GM18519 (cell line): ENCODE results near the gene HOXB4.

Experiments
- ATAC-seq: cut with Tn5 transposase; IDR thresholded peaks from one replicate; pipeline ENCODE4 v1.9.1; 2021; ENCODE audit warnings: mild to moderate bottlenecking, moderate library complexity; ENCODE audit not compliant: unreplicated experiment, low FRiP score

HOXB4 gene

DNA sequence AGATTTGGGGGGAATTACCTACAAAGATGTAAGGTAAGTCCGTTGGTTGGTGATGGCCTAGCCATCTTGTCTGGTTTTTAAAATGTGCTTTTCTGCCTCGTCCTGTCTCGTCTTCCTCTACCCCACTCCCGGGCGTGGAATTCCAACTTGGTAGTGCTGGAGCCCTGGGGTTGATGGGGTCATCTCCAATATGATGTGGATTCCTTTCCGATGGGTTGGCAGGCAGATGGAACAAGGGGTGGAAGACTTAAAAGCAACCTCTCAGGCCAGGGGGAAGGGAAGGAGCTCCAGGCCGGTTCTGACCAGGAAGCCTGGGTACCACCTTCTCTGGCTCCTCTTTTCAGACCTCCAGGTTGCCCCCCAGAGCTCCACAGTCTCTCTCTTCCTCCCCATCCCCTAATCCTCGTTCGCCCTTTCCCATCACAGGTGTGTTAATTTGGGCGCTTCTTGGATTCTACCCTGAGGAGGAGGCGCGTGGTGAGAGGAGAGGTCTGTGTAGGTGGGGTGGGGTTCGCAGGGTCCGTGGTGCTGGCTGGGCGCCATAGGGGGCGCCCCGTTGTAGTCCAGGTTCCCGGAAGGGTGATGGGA lies 28.1 kb downstream of the HOXB4 start:
- no peak for ATAC-seq

DNA sequence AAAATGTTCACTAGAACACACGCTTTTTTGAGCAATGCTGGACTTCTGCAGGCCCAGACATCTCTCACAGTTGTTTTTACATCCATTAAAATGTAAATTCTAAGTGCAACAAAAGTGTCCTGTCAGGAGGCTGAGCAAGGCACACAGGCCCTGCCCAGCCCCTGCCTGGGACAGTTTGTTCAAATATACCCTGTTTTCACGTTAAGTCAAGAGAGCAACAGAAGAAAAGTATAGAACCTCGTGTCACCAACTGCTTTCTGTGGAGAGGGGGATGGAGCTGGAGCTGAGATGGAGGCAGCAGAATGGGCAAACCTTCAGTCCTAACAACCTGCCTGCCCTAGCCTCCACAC lies 28.9 kb downstream of the HOXB4 start:
- ATAC-seq: no peak

DNA sequence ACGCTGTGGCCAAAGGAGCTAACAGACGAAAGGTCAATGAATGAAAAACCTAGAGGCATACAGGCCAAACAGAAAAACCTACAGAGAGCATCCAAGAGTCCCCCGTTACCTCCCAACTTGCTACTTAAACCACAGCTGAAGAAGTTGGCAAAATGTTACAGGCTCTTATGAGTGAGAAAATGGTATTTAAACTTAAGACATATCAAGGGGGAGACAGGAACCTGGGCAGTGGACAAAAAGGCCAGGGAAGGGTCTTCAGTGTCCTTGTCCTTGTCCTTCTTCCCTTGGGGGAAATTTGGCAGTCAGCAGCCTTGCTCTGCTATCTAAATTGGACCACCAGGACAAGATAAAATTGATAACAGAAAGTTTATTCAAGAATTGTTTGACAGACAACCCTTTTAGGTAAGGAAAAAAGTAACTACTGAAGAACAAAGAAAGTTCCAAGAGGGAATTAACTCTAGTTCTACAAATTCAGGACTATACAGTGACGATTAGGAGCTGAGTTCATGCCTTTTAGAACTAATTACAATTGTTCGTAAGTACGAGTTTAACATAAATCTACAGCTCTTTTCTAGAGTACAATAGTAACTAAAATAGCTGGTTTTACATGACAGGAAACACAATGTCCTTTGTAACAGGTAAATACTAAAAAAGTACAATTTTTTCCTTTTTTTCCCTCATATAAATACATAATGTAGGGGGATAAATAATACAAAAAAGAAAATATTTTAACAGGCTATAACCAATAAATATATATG lies 29.4 kb downstream of the HOXB4 start:
- ATAC-seq: no peak

DNA sequence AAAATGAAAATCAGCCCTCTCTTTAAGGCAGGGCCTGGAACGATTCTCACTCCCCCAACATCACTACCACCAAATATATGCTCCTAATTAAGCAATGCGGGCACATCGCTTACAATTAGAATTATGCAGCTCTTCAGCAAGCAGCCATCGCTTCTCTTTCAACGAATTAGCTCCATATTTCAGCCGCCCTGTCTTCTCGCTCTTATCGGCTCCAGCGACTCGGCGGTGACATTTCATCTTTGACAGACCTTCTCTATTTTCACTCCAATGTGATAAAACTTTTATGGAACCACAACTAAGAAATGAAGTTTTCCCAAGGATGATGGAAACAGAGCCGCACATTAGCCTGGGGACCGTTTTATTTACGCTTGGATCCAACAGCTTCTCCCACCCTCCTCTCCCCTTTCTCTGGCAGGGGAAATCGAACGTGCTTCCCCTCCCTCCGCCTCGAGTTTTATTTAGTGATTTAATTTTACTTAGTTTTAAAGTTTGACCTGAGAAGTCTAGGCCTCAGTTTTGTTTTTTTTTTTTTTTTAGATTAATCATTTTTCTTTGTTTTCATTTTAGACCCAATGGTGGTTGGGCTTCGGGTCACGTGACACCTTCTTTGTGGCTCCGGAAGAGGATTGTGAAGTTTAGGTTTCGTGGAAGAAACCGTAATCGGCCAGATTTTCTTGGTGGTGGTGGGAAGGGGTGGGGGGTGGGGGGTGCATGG lies 30.2 kb downstream of the HOXB4 start:
- no peak for ATAC-seq

DNA sequence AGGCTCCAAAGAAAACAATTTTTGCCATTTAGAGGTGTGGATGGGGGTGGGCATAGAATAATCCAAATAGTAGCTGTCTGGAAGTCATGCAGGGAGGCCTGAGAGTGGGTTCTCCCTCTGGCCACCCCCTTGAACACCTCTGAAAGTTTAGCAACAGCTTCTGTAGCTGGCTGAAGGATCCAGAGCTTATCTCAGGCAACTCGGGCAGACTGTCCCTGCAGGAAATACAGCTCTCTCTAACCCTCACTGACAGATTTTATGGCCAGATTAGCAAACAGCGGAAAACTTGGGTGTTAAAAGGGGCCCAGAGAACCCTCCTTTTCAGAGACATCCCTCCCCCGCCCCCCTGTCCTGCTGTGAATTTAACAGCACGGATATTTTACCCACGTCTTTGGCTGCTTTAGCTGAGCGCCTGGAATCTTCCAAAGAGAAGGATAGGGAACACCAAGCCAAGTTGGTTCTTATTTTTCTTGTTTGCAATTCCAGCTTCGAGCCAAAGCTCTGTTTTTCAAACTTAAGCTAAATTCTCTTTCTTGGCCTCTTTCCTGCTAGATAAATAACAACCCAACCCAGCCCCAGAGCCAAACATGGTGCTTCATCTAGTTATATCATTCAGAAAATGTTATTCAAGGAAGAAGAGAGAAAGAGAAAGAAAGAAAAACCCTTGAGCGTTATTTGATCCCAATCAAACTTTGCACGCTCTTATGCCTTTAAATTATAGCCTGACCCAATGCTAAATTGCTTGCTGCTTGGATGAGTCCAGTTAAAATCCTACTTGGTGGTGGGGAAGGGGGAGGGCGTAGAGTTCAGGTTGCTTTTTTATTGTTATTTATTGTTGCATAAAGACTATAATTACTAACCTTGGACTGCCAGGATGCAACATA lies 31.0 kb downstream of the HOXB4 start:
- no peak for ATAC-seq

DNA sequence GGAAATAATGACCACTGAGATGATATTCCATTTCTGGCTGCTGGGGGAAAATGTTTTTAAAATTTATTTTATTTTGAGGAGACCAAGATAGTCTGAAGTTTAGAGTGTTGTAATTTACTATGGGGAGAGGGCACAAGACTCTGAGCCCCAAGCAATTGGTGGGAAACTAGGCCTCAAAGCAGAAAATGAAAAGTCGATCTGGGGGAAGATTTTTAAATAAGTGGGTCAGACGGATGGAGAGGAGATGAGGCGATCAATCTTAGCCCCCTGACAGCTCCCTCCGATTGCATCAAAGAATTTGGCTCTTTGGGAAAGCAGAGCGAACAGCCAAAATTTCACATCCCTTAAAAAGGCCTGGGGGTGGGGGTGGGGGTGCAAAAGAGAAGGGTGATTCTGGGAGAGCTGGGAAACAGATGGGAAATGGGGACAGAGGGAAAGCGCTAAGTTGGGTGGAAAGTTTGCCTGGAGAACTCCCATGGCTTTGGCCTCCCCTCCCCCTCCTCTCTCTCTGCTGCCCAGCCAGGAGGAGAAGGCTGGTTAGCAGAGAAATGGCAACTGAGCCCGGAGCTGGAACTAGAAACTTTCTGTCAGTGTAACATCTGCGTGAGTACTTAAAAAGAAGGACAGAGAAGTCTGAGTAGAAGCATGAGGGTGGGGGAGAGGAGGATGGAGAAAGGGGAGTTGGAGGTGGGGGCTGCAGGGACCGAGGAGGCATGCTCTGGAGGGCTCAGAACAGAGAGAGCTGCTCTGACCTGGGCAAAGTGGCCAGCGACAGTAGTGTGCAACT lies 31.8 kb downstream of the HOXB4 start:
- ATAC-seq: no peak

DNA sequence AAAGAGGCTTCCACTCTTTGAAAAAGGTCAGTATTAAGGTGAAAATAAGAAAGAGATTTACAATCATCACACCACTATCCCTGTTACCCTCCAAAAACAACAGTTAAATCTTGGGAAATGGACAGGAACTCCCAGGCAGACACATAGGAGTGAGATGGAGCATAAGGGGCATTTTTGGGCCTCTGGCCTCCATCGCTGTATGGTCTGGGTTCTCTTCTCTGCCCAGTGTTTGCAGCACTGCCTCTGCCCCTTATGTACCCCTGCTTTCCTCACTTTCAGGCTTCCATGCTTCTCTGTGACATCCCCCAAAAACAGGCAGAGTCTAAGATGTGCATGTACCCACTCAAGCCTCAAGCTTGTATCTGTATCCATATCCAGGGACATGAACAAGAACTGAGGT lies 32.6 kb downstream of the HOXB4 start:
- ATAC-seq: no peak

DNA sequence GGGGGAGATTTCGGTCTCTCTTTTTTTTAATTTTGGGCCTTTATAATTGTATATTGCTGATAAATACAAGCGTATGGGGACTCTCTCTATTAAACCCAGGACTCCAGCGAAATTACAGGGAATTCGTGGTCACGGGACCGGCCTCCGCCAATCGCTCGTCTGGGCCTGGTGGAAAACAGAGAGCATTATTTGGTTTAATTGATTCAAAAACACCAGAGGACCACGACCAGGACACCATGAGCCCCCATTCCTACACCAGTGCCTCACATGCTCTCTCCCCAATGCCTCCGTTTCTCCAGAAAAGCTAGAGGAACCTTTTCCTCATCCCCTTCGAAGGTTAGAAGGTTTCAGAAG lies 33.2 kb downstream of the HOXB4 start, which contains the start of gene HOXB2:
TSS of gene HOXB2 (minus strand) at position 88 of the 354 bp plus-strand sequence. CDS start 198 bp downstream, outside the sequence.
- ATAC-seq: no peak

DNA sequence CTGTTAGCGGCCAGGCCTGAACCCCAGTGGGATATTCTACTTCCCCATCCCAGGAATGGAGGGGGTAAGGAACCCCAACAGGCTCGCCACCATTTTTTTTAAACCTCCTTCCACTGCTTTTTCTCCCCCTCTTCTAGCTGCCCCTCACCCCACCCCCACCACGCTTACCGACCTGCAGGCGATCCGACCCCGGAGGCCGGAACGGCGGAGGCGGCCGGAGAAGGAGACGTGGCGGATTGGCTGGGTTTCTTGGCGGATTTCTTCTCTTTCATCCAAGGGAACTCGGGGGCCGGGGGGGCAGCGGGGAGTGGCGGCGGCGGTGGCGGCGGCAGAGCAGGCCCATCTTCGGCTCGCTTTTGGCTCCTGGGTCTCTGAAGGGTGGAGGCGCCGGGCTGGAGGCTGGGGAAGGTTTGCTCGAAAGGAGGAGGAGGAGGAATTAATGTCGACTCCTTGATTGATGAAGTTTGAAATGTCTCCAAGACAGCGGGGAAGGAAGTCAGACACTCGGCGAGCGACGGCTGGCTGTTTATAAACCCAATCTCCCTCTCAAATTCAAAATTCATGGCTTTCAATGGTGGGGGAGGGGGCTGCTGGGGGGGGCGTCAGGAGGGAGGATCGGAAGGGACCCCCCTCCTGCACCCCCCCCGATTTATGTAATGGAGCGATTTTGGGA lies 33.7 kb downstream of the HOXB4 start:
- no peak for ATAC-seq

DNA sequence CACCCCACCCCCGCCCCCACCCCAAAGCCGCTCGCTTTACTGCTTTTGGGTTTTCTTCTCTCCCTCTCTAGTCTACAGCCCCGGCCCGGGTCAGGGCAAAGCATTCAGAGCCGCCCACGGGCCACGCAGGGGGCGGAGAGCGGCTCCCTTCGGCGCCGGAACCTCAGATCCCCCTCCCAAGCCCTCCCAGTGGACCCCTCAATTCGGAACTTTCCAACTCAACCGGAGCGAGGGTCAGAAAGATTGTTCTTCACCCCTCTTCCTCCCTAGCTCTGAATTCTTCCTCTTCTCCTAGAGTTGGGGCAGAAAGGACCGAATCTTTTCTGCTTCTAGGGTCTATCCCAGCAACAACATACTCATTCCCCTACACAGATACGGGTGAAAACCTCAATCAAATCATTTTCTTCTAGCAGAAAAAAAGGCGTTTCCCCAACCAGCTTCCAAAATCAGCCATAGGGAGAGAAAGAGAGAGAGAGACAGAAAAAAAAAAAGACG lies 34.2 kb downstream of the HOXB4 start:
- no peak for ATAC-seq

DNA sequence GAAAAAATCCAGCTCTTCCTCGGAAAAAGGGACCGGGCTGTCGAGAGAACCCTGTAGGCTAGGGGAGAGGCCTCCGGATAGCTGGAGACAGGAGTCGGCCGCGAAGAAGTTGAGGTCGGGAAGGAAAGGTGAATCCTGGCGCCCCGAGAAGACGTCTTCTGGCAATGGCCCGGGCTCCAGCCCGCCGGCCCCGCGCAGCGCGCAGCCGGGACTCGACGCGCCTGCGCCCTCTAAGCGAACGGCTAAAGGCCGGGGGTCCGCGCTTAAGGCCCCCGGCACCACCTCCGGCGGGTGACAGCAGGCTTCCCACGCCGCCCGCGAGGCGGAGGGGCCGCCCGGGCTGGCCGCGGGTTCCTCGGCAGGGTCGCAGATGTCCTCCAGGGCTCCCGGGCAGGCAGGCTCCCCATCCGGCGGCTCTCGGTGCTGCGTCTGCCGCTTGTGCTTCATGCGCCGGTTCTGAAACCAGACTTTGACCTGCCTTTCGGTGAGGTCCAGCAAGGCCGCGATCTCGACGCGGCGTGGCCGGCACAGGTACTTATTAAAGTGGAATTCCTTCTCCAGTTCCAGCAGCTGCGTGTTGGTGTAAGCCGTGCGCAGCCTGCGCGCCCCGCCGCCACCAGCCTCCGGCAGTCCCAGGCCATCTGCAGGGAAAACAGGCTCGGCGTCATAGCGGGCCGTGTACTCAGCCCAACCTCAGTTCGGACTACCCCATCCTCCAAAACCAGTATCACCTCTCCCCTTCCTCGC lies 34.9 kb downstream of the HOXB4 start:
- no peak for ATAC-seq

DNA sequence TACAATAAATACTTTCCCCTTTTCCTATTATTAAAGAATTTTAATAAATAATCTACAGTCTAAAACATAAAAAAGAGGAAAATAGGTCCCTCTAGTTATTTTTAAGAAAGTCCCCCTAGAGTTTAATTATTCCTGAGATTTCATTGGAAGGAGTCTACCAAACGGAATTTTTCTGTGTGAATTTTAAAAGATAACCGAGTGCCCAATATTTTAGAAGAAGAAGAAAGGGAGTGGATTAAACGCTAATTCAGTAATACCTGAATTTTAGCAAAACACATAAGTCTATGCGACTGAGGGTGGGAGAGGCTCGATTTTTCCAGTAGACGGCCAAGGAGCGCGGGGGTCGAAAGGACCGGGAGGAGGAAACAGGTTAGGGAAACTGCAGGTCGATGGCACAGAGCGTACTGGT lies 35.4 kb downstream of the HOXB4 start:
- no peak for ATAC-seq

DNA sequence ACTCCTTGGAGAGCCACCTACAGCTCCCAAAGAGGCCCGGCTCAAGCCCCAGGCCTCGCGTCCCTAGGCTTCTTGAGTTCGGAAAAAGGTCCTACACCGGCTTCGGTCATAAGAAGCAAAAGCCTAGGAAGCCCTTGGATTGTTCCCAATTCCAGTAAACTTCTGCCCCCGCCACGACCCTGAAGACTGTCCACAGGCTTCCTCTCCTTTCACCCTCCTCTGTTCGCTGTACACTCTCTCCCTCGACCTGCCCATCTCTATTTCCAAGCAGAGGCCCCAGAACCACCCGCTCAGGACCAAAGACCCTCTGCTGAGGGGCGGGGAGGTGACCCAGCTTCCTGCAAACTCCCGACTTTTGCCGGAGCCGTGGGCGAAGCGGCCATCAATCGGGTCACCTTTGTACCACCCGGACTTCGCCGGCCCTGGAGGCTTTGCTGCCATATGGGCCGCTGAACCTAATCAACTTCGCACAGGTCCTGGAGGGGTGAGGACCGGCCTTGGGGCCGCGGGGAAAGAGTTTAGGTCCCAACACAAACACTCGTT lies 36.0 kb downstream of the HOXB4 start:
- ATAC-seq: no peak

DNA sequence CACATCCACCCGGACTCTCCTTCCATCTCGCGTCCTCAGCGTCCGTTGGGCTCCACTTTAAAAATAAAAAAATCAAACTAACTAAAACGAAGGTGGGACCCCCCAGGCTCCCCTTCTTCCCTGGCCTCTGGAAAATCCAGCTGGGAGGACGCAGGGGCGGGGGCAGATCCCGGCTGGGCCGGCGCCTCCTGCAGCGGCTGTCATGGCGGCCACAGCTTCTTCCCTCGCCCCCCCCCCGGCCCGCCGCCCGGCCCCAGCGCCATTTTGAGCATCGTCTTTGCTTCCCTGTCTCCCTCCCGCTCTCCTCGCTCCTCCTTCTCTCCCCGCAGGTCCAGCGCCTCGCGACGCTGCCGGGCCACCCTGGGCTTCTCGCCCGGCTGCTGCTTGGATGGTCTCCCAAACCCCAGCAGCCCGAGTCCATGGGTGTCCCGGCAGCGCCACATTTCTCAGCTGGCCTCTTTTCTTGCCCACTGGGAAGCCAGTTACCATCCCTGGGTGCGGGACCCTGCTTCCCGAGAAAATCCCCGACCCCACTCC lies 36.5 kb downstream of the HOXB4 start:
- no peak for ATAC-seq

DNA sequence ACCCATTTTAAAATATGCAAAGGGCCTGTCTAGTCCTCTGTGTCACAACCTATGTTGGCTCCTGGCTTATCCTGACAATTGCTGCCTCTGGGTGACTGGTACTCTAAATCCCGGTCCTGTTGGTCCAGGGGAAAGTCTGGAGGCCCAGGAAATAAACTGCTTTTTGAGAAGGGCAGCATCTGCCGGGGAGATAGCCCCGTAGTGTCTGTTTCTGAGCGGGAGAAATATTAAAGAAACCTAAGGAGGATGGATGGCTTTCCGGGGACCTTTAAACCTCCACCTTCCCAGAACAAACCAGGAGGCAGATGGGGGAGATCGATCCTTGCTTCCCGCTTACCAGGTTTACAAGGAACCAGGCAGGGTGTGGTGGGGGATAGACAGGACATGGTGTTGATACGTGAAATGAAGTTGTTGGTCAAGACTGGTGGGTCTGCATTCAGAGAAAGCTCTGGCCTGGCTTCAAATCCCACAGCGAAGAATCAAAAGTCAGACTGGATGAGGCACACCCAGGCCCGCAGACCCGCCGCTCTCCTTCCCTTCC lies 37.0 kb downstream of the HOXB4 start:
- ATAC-seq: no peak

DNA sequence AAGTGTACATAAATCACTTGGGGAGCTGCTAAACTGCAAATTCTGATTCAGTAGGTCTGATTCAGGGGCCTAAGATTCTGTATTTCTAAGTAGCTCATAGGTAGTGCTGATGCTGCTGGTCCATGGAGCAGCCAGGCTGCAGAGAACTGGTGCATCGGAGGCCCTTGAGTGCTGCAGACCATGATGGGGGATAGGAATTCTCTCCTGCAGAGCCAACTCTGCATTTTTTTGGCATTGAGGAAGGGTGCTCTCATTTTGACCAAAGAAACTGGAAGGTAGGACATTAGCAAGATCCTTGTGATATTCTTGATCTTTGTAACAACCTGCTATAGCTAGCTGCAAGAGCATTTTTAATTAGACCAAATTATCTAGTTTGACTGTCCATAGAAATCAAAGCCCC lies 37.9 kb downstream of the HOXB4 start:
- ATAC-seq: no peak

DNA sequence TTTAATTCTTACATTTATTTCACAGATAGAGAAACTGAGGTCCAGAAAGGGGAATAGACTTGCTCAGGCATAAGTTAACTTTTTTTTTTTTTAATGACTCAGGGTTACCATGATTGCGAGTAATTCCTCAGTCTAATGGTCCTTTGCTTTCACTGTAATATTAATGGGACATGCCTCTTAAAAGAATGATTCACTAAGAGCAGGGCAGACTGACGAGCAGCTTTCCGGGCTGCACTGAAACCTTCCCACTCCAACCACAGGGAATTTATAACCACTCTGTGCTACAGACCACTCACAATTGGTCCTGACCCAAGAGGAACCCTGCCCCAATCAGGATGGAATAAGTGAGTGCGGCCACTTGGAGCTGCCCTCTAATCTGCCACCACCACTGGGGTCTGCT lies 39.0 kb downstream of the HOXB4 start:
- no peak for ATAC-seq

DNA sequence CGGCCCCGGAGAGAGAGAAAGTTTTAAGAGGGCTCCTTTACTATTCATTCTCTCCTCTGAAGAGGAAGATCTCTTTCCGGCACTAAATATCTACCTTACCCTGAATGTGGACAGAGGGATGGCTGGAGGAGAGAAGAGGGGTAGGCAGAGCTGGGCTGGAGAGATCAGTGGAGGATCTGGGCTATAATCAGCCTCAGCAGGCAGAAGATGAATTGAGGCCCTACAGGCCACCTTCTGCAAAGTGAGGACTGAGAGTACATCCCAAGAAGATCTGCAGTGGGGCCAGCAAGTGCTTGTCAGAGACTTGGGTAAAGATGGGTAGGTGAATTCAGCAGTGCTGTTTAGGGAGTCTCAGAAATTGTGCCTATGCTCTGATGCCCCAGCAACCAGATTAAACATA lies 40.8 kb downstream of the HOXB4 start:
- ATAC-seq: no peak
